ENCODE measurements around the gene TOP2B. TPM values are rescaled to one million over a fixed set of nuclear protein-coding genes. Genes with fewer than 3 reads are reported as not detected.
A peak's percentile ranks its signal among the peaks of the same experiment; 100 is the strongest.

TOP2B gene
- total RNA-seq, 1 donor from 2014 or later, result 195 TPM

DNA sequence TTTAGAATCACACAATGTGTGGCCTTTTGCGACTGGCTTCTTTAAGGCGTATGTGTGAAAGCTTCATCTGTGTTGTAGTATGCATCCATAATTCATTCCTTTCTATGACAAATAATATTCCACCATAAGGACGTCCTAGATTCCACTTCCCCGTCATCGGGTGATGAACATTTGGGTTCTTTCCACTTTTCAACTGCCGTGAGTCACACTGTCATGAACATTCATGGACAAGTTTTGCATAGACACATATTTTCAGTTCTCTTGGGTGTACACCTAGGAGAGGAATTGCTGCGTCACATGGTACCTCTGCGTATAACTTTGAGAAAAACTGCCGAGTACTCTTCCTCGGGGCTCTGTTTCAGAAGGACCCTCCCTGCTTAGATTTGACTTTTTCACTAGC is 97.3 kb downstream of the TOP2B start:
- Mint-ChIP-seq H3K36me3 (ENCODE audit: low read depth, unreplicated experiment) (no peaks in the 10 kb centered on the region), H3K9me3 (ENCODE audit: unreplicated experiment) (no peaks in the 10 kb centered on the region), H3K4me3 (ENCODE audit: unreplicated experiment) (no peak overlapping the region), H3K4me1 (ENCODE audit: unreplicated experiment) (peaks cover 5% of the 10 kb centered on the region), H3K27ac (ENCODE audit: unreplicated experiment) (no peak overlapping the region), H3K27me3 (ENCODE audit: unreplicated experiment) (peaks cover 4% of the 10 kb centered on the region)
- DNase-seq (ENCODE audit: low spot score), result no peak
- TF ChIP-seq, protein P1, sequence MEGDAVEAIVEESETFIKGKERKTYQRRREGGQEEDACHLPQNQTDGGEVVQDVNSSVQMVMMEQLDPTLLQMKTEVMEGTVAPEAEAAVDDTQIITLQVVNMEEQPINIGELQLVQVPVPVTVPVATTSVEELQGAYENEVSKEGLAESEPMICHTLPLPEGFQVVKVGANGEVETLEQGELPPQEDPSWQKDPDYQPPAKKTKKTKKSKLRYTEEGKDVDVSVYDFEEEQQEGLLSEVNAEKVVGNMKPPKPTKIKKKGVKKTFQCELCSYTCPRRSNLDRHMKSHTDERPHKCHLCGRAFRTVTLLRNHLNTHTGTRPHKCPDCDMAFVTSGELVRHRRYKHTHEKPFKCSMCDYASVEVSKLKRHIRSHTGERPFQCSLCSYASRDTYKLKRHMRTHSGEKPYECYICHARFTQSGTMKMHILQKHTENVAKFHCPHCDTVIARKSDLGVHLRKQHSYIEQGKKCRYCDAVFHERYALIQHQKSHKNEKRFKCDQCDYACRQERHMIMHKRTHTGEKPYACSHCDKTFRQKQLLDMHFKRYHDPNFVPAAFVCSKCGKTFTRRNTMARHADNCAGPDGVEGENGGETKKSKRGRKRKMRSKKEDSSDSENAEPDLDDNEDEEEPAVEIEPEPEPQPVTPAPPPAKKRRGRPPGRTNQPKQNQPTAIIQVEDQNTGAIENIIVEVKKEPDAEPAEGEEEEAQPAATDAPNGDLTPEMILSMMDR (IDR thresholded peaks at IDR 0.05; ENCODE audit: unreplicated experiment), result no peak

DNA sequence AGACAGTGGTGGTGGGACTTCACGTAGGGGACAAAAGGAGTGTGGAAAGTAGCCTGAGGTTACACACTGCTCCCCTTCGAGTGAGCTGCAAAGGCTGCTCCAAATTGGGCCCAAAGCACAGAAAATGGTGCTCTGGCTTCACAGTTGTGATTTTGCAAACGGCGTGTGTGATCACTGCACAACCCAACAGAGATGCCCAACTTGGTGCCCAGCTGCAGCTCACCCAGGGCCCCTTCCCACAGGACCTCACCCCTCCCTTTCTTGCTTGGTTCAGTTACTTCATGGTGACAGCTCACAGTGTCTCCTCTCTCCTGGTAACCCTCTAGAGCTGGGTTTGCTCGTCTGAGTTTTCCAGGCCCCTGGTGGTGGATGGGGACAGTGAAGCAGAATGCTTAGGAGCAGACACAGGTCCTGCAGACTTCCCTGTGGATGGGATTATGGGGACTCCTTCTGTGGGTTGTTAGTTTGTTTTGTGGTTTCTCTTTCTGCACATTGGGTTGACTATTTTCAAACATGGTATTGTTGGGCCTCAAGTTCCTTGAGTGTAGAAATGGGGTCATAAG is 98.3 kb downstream of the TOP2B start:
- Mint-ChIP-seq H3K36me3 (ENCODE audit: low read depth, unreplicated experiment) (no peaks in the 10 kb centered on the region), H3K4me1 (ENCODE audit: unreplicated experiment) (peaks cover 5% of the 10 kb centered on the region), H3K9me3 (ENCODE audit: unreplicated experiment) (no peaks in the 10 kb centered on the region), H3K4me3 (ENCODE audit: unreplicated experiment) (no peak overlapping the region), H3K27ac (ENCODE audit: unreplicated experiment) (no peak overlapping the region), H3K27me3 (ENCODE audit: unreplicated experiment) (peaks cover 4% of the 10 kb centered on the region)
- TF ChIP-seq, protein P1 (IDR thresholded peaks at IDR 0.05; ENCODE audit: unreplicated experiment), result no peak
- no peak for DNase-seq (ENCODE audit: low spot score)

DNA sequence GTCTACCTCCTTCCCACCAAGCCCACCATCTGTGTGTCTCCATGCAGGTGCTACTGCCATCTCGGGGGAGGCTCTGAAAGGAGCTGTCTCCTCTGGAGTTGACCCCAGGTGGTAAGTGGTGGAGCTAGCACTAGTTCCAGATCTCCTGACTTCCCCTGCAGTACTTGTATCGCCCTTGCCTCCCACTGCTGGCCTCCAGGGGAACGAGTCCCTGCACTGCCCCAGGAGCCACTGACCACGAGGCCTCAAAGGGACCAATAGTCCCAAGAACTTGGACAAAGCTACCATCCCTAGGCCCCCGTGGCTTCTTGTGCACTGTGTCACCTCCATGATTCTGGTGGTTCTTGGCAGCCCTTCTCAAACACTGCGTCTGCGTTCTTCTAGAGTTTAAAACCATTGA is 98.9 kb downstream of the TOP2B start:
- no peaks in the 10 kb centered on the region for H3K9me3 Mint-ChIP-seq (ENCODE audit: unreplicated experiment)
- H3K4me3 Mint-ChIP-seq (ENCODE audit: unreplicated experiment), result no peak overlapping the region
- H3K36me3 Mint-ChIP-seq (ENCODE audit: low read depth, unreplicated experiment), result no peaks in the 10 kb centered on the region
- no peak for DNase-seq (ENCODE audit: low spot score)
- peaks cover 5% of the 10 kb centered on the region for H3K4me1 Mint-ChIP-seq (ENCODE audit: unreplicated experiment)
- peak overlapping the region; percentile 39 for H3K27ac Mint-ChIP-seq (ENCODE audit: unreplicated experiment)
- H3K27me3 Mint-ChIP-seq (ENCODE audit: unreplicated experiment), result peaks cover 4% of the 10 kb centered on the region
- TF ChIP-seq, protein P1 (IDR thresholded peaks at IDR 0.05; ENCODE audit: unreplicated experiment), result no peak

DNA sequence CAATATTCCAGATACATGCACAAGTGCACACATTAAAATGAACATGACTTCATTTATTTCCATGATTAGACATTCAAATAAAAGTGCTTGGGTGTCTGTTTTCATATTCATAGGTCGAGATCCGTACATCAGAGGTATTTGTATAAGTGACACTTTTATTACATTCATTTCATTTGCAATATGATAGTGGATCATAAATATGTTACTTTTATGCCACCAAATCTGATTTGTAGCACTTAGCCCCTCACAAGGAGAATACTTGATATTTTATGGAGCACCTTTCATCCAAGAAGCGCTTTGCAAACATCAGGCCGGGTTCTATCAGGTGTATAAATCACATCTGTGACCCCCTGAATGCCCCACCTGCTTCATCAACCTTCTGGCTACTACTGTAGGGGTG is 100.6 kb downstream of the TOP2B start:
- TF ChIP-seq, protein P1 (IDR thresholded peaks at IDR 0.05; ENCODE audit: unreplicated experiment), result no peak
- peaks cover 3% of the 10 kb centered on the region for H3K4me1 Mint-ChIP-seq (ENCODE audit: unreplicated experiment)
- H3K27me3 Mint-ChIP-seq (ENCODE audit: unreplicated experiment), result peaks cover 3% of the 10 kb centered on the region
- H3K9me3 Mint-ChIP-seq (ENCODE audit: unreplicated experiment), result no peaks in the 10 kb centered on the region
- no peak overlapping the region for H3K27ac Mint-ChIP-seq (ENCODE audit: unreplicated experiment)
- no peak for DNase-seq (ENCODE audit: low spot score)
- H3K36me3 Mint-ChIP-seq (ENCODE audit: low read depth, unreplicated experiment), result no peaks in the 10 kb centered on the region
- no peak overlapping the region for H3K4me3 Mint-ChIP-seq (ENCODE audit: unreplicated experiment)

DNA sequence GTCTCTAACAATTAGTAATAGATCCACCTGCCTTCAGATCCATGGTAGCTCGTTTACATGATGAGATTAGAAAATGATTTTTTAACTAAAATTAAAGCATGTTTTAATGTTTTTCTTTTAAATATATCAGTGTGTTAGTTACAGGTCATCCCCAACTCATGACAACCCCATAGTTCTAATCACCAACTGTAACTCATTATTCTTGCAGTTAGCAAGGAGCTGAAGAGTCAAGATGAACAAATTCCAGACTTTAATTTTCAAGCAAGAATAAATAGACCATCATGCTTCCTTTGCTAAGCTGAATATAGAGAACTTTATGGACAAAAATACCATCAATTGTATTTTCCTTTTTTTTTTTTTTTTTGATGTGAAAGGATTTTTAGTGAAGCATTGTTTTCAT is 101.1 kb downstream of the TOP2B start:
- no peak overlapping the region for H3K27ac Mint-ChIP-seq (ENCODE audit: unreplicated experiment)
- TF ChIP-seq, protein P1 (IDR thresholded peaks at IDR 0.05; ENCODE audit: unreplicated experiment), result no peak

More for the DNA sequence above, 101.1 kb downstream of the TOP2B start:
- Mint-ChIP-seq H3K27me3 (ENCODE audit: unreplicated experiment) (peaks cover 2% of the 10 kb centered on the region), H3K36me3 (ENCODE audit: low read depth, unreplicated experiment) (no peaks in the 10 kb centered on the region), H3K9me3 (ENCODE audit: unreplicated experiment) (no peaks in the 10 kb centered on the region), H3K4me1 (ENCODE audit: unreplicated experiment) (peaks cover 2% of the 10 kb centered on the region), H3K4me3 (ENCODE audit: unreplicated experiment) (no peak overlapping the region)
- DNase-seq (ENCODE audit: low spot score), result no peak
